GM12865 (cell line): ENCODE data around the gene USP36.
A peak's percentile ranks its signal among the peaks of the same experiment; 100 is the strongest.

Experiments
- DNase-seq: peaks from one replicate; pipeline ENCODE4 v3.0.0; 2010; ENCODE audit warnings: low read depth
- H3K4me3 ChIP-seq: 2 replicates; pipeline ENCODE4 v1.5.1; 2011; ENCODE audit warnings: mild to moderate bottlenecking, low read depth, low read length, control low read depth
- TF ChIP-seq, protein P1 (sequence below): IDR thresholded peaks from 2 replicates; pipeline ENCODE4 v1.5.1; 2011; ENCODE audit warnings: low read length, control low read depth, low read depth, inconsistent platforms; ENCODE audit not compliant: insufficient read depth; ENCODE audit errors: missing control alignments

The USP36 gene

DNA sequence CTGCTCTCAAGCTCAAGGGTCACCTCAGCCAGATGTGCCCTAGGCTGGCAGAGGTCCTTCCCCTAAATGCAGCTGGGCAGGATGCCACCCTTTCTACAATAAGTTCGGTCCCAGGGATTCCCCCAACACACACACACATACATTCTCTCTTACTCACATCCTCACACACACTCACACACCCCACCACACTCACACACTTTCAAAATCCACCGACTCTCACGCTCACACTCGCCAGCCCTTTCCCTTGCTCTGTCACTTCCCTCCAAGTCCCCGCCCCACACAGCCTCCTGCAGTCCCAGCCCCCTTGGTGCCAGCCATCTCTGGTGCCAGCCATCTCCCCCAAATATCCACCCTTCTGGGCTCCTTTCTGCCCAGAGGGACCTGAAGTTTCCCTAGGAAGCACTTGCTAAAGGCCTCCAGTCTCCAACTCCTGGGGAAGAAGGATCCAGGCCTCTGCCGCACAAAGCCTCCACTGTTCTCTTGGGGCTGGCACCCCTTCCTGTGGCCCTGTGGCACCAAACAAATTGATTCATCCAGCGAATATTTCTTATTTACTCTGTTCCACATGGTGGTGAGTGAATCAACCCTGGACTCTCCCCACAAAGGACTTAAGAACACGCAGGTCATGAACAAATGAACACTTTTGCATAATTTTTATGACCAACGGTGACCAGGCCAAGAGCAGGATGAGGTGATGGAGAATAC, 3.8 kb upstream of the USP36 start:
- TF ChIP-seq, protein P1, sequence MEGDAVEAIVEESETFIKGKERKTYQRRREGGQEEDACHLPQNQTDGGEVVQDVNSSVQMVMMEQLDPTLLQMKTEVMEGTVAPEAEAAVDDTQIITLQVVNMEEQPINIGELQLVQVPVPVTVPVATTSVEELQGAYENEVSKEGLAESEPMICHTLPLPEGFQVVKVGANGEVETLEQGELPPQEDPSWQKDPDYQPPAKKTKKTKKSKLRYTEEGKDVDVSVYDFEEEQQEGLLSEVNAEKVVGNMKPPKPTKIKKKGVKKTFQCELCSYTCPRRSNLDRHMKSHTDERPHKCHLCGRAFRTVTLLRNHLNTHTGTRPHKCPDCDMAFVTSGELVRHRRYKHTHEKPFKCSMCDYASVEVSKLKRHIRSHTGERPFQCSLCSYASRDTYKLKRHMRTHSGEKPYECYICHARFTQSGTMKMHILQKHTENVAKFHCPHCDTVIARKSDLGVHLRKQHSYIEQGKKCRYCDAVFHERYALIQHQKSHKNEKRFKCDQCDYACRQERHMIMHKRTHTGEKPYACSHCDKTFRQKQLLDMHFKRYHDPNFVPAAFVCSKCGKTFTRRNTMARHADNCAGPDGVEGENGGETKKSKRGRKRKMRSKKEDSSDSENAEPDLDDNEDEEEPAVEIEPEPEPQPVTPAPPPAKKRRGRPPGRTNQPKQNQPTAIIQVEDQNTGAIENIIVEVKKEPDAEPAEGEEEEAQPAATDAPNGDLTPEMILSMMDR = no peak
- H3K4me3 ChIP-seq = no peak overlapping the region
- peak; percentile 23 for DNase-seq

GRCh38 chr17:78842881-78843565, 2.4 kb upstream of the USP36 start:
- H3K4me3 ChIP-seq = no peak overlapping the region
- DNase-seq = peak; percentile 81
- TF ChIP-seq, protein P1 = peak; percentile 85

DNA sequence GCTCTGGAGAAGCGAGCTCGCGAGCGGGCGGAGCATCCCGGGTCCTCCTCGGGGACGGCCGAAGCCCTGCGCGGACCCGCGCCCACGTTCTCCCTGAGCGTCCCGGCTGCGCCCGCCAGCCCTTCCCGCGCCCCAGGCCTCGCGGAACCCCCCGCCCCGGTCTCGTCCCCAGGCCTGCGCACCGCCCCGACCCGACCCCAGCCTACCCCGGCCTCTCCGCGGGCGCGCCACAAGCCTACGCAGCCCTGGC, 159 bp downstream of the USP36 start:
- peak overlapping the region; percentile 84 for H3K4me3 ChIP-seq

DNA sequence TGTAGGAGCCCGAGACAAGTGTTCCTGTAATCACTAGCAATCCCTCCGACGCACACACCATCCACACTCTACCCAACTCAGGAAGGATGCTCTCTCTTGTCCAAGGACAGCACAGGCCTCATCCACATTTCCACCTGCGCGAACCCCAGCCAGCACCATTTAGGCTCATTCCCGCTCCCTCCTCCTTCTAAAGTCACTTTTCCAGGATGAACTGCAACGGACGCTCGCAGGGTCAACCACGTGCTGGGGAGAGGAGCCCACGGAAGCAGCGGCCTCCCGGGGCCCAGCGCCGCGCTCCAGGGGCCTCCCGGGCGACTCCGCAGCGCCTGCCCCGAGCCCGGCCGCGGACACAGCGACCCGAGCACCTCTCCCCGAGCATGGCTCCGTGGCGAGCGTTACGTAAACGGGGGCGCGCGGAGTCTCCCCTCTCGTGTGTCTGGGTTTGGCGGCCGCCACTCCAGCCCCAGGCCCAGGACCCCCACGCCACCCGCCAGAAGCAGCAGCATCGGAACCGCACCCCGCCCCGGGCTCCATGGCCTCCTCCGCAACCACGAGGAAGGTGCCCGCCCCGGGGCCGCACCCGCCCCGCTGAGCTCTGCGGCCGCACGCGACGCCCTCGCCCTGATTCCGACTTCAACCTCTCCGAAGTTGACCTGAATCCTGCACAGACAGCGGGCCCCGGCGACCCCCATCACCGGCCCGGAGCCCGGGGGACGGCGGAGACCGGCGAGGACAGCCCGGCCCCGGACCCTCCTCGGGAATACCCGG, 668 bp downstream of the USP36 start:
- TF ChIP-seq, protein P1 = no peak
- peak; percentile 45 for DNase-seq

More for the DNA sequence above, 159 bp downstream of the USP36 start:
- no peak for DNase-seq
- TF ChIP-seq, protein P1 = no peak

GRCh38 chr17:78839235-78839761, 1.3 kb downstream of the USP36 start:
- H3K4me3 ChIP-seq = peak overlapping the region; percentile 84
- DNase-seq = peak; percentile 48
- TF ChIP-seq, protein P1 = no peak

More for the DNA sequence above, 668 bp downstream of the USP36 start:
- H3K4me3 ChIP-seq = peak overlapping the region; percentile 84

DNA sequence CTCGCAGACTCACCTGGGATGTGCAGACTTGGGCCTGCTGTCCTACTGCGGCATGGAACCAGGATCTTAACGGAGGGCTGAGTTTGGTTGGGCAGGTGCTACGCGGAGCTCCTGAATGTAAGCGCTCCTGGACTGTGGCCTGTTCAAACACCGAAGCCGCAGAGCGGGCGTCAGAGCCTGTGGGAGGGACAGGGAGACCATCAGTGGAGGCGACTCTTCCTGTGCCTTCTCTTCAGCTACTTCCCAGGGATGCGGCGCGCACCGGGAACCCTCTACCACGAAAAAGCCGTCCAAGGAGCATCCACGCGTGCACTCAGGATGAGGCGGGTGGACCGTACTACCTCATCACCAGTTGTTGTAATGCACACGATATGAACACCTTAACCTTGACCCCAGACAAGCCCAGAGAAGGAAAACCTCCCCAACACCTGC, 2.0 kb downstream of the USP36 start:
- TF ChIP-seq, protein P1 = no peak
- no peak for DNase-seq
- no peak overlapping the region; the same call in 1 of the 2 replicates for H3K4me3 ChIP-seq
